Ovary (tissue), 3 donors: ENCODE measurements around the gene ING1.

Experiments used
- CTCF ChIP-seq, 3 donors: fragments of 450-650 bp in 2 of 3; fragments of 200-600 bp in 1 of 3; IDR thresholded peaks; one replicate each; pipeline versions ENCODE4 v1.5.1 to v1.8.0; 2016 to 2022; ENCODE audit warnings: antibody characterized with exemption in 3 of 3, mild to moderate bottlenecking in 1 of 3
- EP300 ChIP-seq: sonication (generic); formaldehyde crosslinking; IDR thresholded peaks from one replicate; pipeline ENCODE4 v1.6.1; 2017; ENCODE audit warnings: antibody characterized with exemption
- donor health status: DM: no; HTN: no; CAD: no.

GRCh38 chr13:110666255-110666533, 47.3 kb upstream of the ING1 start:
- no peak for TF ChIP-seq CTCF (IDR thresholded peaks at IDR 0.05)
- no peak for TF ChIP-seq EP300
